ENCODE results near the gene HOXB2.

DNA sequence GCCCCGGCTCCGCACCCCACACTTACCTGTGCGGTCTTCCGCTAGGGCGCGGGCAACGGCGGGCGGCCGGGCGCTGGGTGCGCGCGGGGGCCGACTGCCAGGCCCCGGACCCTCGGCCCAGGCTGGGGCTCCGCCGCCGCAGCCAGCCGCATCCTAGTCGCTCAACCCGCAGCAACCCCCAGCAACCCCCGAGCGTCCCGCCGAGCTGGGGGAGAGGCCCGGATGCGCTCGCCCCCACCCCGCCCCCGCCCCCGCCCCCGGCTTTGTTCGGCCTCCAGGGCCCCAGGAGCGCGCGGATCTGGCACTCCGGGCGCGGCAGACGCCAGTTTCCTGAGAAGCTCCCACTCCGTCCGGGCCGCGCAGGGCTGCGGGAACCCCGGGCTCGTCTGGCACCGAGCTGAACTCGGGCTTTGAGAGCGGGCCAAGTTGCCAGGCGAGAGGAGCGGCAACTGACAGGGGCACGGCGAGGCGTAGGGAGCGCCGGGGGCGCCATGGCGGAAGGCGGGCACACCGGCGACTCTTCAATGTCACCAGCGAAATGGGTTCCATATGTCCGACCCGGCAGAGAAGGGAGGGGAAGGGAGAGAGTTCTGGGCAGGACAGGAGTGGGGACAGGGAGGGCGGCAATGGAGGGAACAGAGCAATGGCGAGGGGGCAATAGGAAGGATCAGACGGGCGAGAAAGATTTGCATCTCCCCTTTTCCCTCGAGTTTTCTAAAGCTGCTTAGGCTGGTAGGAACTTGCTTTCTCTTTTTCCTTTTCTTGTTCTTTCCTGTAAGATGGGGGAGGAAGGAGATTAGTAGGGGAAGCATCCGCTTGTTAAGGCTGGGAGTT is 19.5 kb upstream of the HOXB2 start:
- TF ChIP-seq, protein P1, sequence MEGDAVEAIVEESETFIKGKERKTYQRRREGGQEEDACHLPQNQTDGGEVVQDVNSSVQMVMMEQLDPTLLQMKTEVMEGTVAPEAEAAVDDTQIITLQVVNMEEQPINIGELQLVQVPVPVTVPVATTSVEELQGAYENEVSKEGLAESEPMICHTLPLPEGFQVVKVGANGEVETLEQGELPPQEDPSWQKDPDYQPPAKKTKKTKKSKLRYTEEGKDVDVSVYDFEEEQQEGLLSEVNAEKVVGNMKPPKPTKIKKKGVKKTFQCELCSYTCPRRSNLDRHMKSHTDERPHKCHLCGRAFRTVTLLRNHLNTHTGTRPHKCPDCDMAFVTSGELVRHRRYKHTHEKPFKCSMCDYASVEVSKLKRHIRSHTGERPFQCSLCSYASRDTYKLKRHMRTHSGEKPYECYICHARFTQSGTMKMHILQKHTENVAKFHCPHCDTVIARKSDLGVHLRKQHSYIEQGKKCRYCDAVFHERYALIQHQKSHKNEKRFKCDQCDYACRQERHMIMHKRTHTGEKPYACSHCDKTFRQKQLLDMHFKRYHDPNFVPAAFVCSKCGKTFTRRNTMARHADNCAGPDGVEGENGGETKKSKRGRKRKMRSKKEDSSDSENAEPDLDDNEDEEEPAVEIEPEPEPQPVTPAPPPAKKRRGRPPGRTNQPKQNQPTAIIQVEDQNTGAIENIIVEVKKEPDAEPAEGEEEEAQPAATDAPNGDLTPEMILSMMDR (conservative IDR thresholded peaks at IDR 0.05) = no peak
- no peak for TF ChIP-seq EZH2 (IDR thresholded peaks at IDR 0.05; ENCODE audit: low read depth)
